ENCODE results near the gene FBXO21.
"Not testable (repeated sequence)": the region's sequence is repeated elsewhere in the genome, so short reads cannot be mapped to it uniquely, and the experiment has no call there.

The FBXO21 gene

DNA sequence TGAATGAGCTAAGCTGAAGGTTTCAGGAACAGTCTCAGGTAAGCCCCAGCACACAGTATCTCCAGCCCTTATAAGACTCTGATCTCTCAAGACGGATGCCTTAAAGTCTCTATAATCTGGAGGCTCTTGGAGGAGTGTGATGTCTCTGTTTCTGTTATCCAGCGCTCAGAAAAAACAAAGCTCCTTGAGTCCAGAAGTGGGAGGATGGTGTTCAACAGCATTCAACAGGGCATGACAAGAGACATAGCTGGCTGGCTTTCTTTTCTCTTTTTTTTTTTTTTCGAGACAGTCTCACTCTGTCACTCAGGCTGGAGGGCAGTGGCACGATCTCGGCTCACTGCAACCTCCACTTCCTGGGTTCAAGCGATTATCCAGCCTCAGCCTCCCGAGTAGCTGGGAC is 59.5 kb downstream of the FBXO21 start:
- no peak for DNase-seq

DNA sequence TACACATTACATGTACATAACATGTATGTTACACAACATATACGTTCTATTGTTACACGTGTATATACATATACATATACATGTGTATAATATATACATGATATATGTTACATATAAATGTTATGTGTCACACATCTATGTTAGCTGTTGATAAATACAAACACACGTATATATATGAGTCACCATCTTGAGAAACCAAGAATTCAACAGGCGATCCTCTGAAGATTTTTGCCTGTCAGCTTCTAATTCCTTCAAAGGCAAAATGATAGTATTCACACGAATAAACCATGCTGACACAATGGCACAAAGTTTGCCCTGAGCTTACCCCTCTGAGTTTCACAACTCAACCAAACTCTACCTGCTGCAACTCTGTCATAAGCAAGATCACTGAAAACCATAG is 60.9 kb downstream of the FBXO21 start:
- no peak for DNase-seq

DNA sequence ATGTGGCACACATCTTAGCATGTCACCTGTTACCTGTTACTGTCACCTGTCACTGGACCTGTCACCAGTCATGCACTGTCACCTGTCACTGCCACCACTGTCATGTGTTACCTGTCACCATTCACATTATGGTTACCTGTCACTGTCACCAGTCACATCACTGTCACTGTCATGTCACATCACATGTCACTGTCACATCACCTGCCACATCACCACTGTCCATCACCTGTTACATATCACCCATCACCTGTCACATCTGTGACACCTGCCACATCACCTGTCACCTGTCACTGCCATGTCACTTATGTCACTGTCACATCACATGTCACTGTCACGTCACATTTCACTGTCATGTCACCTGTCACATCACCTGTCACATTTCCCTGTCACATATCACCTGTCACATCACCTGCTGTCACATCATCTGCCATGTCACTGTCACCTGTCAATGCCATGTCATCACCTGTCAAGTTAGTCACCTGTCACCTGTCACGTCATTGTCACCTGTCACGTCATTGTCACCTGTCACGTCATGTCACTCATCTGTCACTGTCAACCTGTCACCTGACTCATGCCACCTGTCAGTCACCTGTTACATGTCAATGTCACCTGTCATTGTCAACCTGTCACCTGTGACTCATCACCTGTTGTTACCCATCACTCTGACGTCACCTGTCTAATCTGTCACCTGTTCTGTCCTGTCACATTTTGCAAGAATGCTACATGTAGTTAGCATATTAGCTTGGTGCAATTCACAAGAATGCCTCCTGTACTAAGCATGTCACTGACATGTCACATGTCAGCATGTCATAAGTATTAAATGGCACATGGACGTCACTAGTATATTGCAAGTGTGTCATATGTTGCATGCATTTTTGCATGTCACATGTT is 62.1 kb downstream of the FBXO21 start:
- no peak for DNase-seq

DNA sequence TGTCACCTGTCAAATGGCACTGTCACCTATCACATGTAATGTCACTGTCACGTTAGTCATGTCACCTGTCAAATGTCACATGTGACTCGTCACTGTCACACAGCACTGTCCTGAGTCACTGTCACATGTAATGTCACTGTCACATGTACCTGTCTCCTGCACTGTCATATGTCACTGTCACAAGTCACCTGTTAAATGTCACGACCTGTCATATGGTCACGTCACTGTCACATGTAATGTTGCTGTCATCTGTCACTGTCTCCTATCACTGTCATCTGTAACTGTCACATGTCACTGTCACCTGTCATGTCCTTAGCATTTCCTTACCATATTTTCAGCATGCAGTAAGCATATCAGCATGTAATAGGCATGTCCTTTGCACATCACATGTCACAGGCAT is 63.9 kb downstream of the FBXO21 start:
- DNase-seq, result no peak

DNA sequence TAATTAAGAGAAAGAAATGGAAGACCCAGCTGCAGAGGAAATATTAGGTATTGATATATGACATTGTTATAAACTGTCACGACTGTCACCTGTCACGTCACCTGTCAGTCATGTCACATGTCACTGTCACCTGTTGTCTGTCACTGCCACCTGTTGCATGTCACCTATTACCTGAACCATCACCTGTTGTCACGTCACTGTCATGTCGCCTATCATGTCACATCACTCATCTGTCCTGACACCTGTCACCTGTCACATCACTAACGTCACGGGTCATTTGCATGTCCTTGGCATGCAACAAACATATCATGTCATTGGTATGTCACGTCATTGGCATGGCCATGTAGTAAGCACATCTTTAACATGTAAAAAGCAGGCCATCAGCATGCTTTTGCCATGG is 64.5 kb downstream of the FBXO21 start:
- DNase-seq, result no peak

DNA sequence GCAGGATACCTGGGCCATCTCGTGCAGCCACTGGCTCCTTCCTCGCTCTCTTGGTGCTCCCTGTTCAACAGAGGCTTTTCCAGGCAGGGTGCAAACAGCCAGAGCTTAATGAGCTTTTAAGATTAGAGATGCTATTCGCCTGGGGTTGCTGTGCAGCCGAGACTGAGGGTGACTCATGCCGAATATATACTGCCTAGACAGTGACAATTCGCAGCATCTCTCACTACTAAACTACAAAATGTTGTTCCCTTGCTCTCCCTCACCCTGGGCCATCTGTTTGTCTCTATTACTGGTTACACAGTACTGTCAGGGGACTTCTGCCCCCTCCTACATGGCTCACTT is 65.0 kb downstream of the FBXO21 start:
- DNase-seq, result peak; percentile 87

DNA sequence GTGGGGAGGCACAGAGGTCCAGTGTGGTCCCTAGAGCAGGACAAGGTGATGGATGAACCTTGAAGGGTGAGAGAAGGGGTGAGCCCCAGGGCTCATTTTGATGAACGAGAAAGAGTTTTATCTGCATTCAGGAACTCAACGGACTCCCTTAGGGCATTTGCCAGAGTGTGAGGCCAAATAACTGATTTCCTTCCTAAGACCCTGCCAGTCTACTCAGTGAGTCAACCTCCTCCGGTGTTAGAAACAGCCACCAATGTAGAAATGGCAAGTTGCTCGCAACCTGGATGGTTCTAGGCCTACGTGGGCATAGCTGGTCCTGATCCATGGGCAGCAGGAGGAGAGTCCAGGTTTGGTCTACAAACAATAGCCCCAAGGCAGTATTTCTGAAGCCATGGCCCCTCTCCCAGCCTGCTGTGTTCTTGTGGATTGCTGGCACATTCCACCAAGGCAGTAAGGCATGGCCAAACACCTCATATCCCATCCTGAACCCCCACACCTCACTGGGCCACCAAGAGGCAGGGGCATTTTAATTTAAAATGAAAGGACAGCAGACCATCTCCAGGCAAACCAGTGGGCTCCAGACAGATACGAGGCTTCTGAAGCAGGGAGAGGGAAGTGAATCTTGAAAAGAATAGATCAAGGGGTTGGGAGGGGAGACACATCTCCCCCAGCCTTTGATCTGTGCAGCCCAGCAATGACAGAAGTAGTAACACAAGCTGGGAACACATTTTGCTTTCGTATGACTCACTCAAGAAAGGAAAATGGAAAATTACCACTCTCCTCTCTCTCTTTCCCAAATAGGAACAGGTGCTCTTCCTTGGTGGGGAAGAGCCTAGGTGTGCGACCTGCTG is 65.6 kb downstream of the FBXO21 start:
- no peak for DNase-seq

DNA sequence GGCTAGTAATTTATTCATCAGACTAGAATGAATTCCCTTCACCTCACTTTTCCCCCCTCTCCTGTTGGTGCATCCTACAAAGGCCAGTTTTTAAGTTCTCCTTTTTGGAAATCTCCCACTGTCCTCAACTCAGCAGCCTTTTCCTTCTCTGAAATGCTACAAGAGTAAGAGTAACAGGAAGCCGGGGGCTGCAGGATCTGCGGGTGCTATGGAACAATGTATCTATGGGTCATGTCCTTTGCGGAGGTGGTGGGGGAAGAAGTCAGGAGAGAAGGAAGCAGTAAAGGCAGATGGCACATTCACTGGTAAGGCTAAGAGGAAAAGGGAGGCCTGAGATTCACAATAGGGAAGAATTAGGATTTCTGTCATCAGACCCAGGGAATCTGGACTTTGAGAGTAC is 68.8 kb downstream of the FBXO21 start:
- no peak for DNase-seq

DNA sequence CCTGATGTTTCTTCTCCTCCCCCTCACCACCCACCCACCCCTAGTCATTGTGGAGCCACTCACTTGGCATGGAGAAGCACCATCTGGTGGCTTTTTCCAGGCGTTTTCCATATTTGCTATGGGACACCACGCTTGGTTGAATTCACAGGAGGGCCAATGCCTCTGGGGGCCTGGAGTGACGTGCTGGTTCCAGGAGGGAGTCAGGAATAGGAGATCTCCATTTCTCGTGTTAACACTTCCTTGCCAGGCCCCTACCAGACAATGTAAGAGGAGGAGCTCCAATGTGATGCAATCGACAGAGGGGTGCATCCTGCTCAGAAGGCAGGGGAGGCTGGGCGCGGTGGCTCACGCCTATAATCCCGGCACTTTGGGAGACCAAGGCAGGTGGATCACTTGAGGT is 69.5 kb downstream of the FBXO21 start:
- peak; percentile 97 for DNase-seq

DNA sequence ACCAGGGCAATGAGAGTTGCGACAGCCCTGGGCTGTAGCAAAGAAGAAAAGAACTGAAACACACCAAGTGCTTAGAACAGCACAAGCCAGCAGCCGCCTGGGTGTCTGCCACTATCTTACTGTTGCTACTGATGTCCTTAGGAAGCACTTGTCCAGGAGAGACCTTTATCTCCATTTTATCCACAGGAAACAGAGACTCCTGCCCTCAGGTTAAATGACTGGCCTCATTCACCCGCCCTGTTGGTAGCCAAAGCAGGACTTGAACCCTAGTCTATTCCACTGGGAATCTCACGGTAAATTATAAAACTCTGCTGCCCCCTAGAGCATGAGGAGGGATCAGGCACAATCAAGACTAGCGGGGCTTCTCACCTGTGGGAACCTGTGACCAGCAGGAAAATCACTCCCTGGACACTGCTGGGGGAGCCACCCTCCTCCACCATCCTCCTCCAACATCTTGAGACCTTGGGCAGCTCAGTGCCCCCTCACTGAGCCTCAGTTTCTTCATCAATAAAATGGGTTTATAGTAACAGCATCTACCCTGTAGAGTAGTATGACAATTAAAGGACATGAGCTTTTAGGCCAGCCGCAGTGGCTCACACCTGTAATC is 70.6 kb downstream of the FBXO21 start:
- DNase-seq, result peak; percentile 75

DNA sequence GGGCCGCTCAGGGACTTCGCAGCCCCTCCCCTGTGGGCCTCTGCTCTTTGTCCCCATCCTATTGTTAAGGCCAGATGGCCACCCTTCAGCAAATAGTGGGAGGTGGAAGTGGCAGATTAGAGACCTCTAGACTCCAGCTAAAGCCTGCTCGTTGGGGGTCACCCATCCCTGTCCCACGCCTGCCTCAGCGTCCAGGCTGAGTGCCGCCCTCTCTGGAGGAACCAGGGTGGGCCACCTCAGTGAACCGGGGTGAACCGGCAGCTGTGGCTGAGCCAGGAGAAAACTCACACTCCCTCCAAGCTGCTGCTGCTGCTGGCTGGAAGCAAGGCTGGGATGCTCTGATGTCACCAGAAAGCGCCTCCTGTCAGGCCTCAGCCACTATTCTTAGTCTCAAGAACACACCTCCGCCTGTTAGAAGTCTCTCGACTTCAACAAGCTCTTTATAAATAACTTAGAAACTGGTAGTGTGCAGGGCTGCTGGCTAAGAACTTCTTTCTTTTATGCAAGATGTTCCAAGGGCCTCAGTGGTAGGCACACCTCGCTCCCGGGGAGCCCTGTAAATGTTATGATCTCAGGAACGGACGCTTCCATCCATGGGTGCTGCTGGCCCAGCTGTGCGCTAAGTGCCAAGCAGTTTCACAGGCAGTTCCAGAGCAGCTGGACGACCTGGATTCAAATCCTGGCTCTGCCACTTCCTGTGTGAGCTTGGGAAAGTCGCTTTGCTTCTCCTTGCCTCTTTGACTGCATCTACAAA is 71.3 kb downstream of the FBXO21 start:
- DNase-seq, result peak; percentile 67

DNA sequence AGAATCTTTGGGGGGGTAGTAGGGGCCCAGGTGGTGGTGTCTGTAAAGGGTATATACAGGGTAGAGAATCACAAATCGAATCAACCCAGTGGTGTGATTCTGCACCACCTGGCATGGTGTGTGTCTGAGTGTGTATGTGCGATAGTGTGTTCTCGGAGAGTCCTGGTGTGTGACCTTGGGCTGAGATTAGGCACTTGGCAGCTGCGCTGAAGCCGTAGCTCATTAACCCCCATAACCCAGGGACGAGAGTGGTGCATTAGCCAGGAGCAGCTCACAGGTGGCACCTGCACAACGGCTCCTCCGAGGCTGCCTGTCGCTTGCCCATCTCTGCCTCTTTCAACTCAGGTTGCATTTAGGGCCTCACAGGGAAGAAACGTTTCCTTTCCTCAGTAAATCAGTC is 75.5 kb downstream of the FBXO21 start:
- DNase-seq, result no peak

DNA sequence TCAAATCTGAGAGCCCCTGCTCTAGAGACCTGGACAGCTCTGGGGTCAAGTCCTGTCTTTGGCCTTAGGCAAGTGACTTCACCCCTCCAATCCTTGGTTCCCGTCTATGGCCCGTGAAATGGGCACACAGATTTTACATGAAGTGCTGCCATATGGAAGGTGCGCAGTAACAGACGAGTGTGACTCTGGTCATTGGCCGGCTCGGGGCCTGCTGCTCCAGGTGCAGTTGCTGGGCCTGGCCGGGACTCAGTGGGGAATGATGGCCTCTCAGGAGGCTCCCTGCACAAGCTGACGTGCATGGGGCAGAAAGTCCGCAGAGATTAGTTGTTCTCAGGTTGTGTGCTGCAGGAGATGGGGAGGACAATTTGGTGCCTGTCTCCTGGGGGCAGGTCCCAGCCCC is 77.0 kb downstream of the FBXO21 start:
- DNase-seq, result no peak

DNA sequence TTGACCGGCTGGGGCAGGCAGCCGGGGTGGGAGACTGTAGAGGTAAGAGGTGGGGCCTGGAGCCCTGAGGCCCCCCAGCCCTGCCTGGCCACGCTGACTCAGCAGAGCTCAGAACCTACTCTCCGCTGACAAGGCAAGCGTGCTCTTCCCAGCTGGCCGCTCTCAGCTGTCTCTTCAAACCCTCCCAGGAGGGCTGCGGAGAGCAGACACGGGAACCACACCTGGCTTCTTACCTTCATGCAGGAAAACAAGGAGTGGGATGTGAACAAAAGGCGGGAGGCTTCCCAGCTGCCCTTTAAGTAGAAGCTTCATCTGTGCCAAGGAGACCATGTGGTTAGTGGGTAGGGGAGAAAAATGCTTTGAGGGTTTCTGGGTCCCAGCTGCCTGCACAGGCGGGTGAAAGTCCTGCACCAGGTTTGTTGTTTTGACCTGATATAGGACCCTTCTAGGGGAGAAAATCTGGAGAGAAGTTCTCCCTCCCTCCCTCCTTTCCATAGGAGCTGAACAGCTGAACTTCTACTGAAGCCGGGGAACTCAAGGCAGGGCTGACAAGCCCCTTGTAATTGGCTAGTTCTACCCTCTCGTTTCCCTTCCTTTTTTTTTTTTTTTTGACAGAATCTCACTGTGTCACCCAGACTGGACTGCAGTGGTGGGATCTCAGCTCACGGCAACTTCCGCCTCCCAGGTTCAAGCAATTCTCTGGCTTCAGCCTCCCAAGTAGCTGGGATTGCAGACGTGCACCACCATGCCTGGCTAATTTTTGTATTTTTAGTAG is 78.3 kb downstream of the FBXO21 start:
- peak; percentile 36 for DNase-seq

DNA sequence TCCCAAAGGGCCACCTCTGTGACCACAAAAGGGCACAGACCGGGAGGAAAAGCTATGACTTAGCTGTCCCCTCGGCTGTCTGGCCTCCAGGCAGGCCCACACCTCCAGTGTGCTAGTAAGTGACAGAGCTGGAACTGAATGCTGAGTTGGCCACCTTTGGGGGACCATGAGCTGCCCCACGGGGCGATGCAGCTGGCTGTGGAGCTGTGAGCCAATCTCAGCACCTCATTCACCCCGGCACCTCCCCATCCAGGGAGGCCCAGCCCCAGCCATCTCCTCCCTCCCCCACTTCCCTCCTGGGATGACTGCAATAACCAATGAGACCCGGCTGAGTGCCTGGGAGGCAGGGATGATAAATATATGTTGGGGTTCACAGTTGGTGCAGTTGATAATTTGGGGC is 78.9 kb downstream of the FBXO21 start:
- no peak for DNase-seq

DNA sequence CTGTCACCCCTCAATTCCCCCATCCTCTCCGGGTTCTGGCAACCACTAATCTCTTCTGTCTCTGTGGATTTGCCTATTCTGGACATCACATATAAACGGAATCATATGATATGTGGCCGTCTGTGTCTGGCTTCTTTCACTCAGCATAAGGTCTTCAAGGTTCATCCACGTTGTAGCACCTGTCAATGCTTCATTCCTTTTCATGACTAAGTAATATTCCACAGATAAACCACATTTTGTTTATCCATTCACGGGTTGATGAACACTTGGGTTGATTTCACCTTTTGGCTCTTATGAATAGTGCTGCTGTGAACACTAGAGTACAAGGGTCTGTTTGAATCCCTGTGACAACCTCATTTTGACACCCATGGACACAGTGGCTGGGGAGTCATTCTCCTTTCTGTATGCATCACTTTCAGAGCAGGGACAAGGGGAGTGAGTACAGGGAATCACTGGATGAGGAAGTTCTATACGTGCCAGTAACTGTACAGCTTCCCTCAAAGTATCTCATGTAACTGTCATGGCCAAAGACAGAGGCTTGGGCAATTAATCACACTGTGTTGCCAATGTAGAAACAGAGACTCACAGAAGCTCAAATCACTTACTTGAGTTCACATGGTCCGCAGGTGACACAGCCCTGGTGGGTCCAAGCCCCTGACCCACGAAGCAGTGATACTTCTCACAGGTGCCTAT is 80.2 kb downstream of the FBXO21 start:
- no peak for DNase-seq

DNA sequence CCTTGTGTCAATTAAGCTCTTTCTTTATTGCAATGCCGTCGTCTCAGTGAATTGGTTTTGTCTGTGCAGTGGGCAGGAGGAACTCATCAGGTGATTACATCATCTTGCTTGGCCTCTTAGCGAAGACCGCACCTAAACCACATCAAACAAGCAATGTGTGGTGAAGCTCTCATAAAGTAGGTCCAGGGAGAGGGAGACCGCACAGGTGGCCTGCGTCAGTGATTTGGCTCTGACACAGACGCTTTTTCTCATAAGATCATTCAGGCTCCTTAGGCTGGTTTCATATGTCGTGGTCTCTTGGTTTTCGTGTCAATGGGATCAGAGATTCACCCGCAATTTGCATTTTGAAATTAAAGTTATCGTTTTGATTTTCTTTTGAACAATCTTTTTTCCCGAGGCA is 84.4 kb downstream of the FBXO21 start:
- no peak for DNase-seq

DNA sequence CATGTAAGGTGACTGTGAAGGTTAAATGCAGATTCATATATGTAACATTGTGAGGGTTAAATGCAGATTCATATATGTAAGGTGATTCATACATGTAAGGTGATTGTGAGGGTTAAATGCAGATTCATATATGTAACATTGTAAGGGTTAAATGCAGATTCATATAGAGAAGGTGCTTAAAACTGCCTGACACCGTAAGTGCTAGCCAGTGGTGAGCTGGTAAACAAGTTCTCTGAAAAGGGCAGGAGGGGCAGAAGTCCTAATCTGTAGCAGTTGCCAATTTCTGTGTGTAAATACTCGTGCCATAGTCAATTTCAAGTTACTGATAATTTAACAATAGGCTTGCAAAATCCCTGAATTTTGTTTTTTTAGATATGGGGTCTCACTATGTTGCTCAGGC is 86.3 kb downstream of the FBXO21 start:
- DNase-seq, result not testable (repeated sequence)

DNA sequence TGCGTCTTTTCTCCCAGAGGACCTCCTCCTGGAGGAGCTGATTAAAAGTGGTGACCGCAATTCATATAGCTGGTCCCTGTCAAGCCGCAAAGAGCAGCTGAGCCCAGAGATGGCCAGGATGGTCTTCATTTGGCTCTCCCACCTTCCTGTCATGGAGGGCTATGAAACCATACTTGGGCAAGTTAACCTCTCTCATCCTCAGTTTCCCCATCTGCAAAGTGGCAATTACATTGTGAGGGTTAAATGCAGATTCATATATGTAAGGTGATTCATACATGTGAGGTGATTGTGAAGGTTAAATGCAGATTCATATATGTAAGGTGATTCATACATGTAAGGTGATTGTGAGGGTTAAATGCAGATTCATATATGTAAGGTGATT is 87.5 kb downstream of the FBXO21 start:
- no peak for DNase-seq

DNA sequence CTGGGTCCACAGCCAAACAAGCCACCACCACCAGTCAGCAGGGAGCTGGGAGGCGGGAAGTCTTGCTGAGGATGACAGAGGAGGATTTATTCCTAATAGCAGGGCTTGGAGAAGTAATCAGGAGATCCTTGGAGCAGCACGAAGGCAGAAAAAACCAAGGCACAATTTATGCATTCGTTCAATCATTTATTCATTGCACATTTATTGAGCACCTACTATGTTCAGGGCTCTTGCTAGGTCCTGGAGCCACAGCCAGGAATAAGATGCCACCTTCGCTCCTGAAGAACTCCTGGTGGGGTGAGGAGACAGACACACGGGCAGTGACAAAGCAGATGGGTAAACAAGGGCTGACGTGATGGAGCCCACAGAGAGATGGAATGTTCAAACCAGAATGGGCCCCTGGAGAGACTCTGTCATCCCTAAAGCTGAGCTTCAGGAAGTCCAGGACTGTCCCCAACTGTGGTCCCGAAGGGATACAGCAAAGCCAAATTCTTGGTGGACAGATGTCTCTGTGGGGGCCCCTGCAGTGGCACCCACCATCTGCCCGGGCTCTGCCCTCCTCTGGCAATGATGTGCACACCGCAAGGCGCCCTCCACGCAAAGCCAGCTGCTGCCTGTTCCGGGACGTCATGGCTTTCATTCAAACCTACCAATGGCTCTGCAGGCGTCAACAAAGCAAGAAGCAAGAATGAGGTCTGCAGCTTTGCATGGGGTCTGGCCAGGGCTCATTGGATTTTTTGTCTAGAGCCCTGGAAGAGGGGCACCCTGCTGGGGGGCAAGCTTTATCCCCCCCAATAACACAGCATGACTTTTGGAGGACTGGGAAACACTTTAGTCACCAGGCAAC is 88.1 kb downstream of the FBXO21 start:
- DNase-seq, result peak; percentile 27

Measured in NCI-H1694 treated with DMSO at 0.1 percent for 48 hours (cell line).